GM23338 (cell line): ENCODE data around the gene SDHB. TPM values are rescaled to one million over a fixed set of nuclear protein-coding genes. Genes with fewer than 3 reads are reported as not detected.

ENCODE experiments used
- ATAC-seq: fragments of 200-7000 bp; cut with Tn5 transposase; 3 replicates; pipeline ENCODE4 v1.9.1; 2020
- DNase-seq: peaks from one replicate; pipeline ENCODE4 v3.0.0-alpha.2; 2015; ENCODE audit warnings: low spot score
- H2AFZ ChIP-seq: fragments of 200-600 bp; sonication (generic); 2 replicates; pipeline ENCODE4 v1.8.0; 2016; ENCODE audit warnings: antibody characterized with exemption, mild to moderate bottlenecking, moderate library complexity
- H3F3A ChIP-seq: fragments of 200-600 bp; sonication (generic); replicated peaks from 2 replicates; pipeline ENCODE4 v1.8.0; 2017; ENCODE audit warnings: antibody characterized with exemption, mixed run types, low read depth
- H3K27ac ChIP-seq: fragments of 200-600 bp; sonication (generic); 2 replicates; pipeline ENCODE4 v1.6.1; 2016; ENCODE audit warnings: low read depth
- H3K27me3 ChIP-seq: fragments of 200-600 bp; sonication (generic); 2 replicates; pipeline ENCODE4 v1.8.0; 2016; ENCODE audit warnings: mild to moderate bottlenecking, mixed run types, moderate library complexity; ENCODE audit not compliant: insufficient read depth
- H3K36me3 ChIP-seq: fragments of 200-600 bp; sonication (generic); 2 replicates; pipeline ENCODE4 v1.8.0; 2016; ENCODE audit warnings: mild to moderate bottlenecking; ENCODE audit not compliant: insufficient read depth
- H3K4me1 ChIP-seq: fragments of 200-600 bp; sonication (generic); 2 replicates; pipeline ENCODE4 v1.8.0; 2016; ENCODE audit warnings: mild to moderate bottlenecking, moderate library complexity; ENCODE audit not compliant: insufficient read depth
- H3K4me2 ChIP-seq: fragments of 200-600 bp; sonication (generic); 2 replicates; pipeline ENCODE4 v1.7.1; 2017; ENCODE audit warnings: mixed run types
- H3K4me3 ChIP-seq: fragments of 200-600 bp; sonication (generic); 2 replicates; pipeline ENCODE4 v1.6.1; 2016; ENCODE audit warnings: mixed run types
- H3K79me2 ChIP-seq: fragments of 200-600 bp; sonication (generic); replicated peaks from 2 replicates; pipeline ENCODE4 v1.8.0; 2017; ENCODE audit warnings: mild to moderate bottlenecking; ENCODE audit not compliant: insufficient read depth
- H3K9me2 ChIP-seq: fragments of 200-600 bp; sonication (generic); 2 replicates; pipeline ENCODE4 v1.8.0; 2017; ENCODE audit not compliant: insufficient read depth
- H4K20me1 ChIP-seq: fragments of 200-600 bp; sonication (generic); replicated peaks from 2 replicates; pipeline ENCODE4 v1.8.0; 2017; ENCODE audit warnings: mild to moderate bottlenecking; ENCODE audit not compliant: insufficient read depth
- H3K27ac Mint-ChIP-seq: 2 replicates; pipeline ENCODE4 v1.8.0; 2020; ENCODE audit warnings: inconsistent platforms, mild to moderate bottlenecking, moderate library complexity, mixed read lengths
- H3K27me3 Mint-ChIP-seq: 3 replicates; pipeline ENCODE4 v1.8.0; 2022; ENCODE audit warnings: low read depth, mild to moderate bottlenecking, moderate library complexity, mixed read lengths, inconsistent platforms; ENCODE audit not compliant: insufficient read depth, poor library complexity
- H3K36me3 Mint-ChIP-seq: 3 replicates; pipeline ENCODE4 v1.8.0; 2021; ENCODE audit warnings: low read depth, mild to moderate bottlenecking, inconsistent platforms, moderate library complexity, mixed read lengths
- H3K4me1 Mint-ChIP-seq: 3 replicates; pipeline ENCODE4 v1.8.0; 2020; ENCODE audit warnings: mild to moderate bottlenecking, inconsistent platforms, mixed read lengths
- H3K4me3 Mint-ChIP-seq: 3 replicates; pipeline ENCODE4 v1.8.0; 2021; ENCODE audit warnings: moderate library complexity, mild to moderate bottlenecking, inconsistent platforms, mixed read lengths
- H3K9me3 Mint-ChIP-seq: 3 replicates; pipeline ENCODE4 v1.8.0; 2020; ENCODE audit warnings: moderate library complexity, mild to moderate bottlenecking, inconsistent platforms, mixed read lengths
- CREB1 ChIP-seq: fragments of 250-450 bp; sonication (Bioruptor Pico); IDR thresholded peaks from 2 replicates; pipeline ENCODE4 v1.5.0; 2020; ENCODE audit warnings: low read depth, mild to moderate bottlenecking, moderate library complexity
- ETS1 ChIP-seq: IDR thresholded peaks from 2 replicates; pipeline ENCODE4 v1.6.1; 2016; ENCODE audit warnings: antibody characterized with exemption
- EZH2 ChIP-seq: fragments of 200-600 bp; sonication (generic); IDR thresholded peaks from one replicate; pipeline ENCODE4 v1.8.0; 2017; ENCODE audit warnings: antibody characterized with exemption, mild to moderate bottlenecking, low read depth; ENCODE audit not compliant: unreplicated experiment
- EZH2phosphoT487 ChIP-seq: fragments of 200-600 bp; sonication (generic); IDR thresholded peaks from one replicate; pipeline ENCODE4 v1.8.1; 2018; ENCODE audit warnings: antibody characterized with exemption; ENCODE audit not compliant: unreplicated experiment
- JUNB ChIP-seq: IDR thresholded peaks from one replicate; pipeline ENCODE4 v1.6.1; 2016; ENCODE audit warnings: antibody characterized with exemption; ENCODE audit not compliant: unreplicated experiment
- NANOG ChIP-seq: IDR thresholded peaks from 2 replicates; pipeline ENCODE4 v1.6.1; 2016; ENCODE audit warnings: antibody characterized with exemption, borderline replicate concordance
- POLR2AphosphoS5 ChIP-seq: IDR thresholded peaks from 2 replicates; pipeline ENCODE4 v1.6.1; 2016; ENCODE audit warnings: antibody characterized with exemption, low read depth
- REST ChIP-seq: IDR thresholded peaks from one replicate; pipeline ENCODE4 v1.6.1; 2018; ENCODE audit warnings: antibody characterized with exemption; ENCODE audit not compliant: unreplicated experiment
- STAT1 ChIP-seq: IDR thresholded peaks from one replicate; pipeline ENCODE4 v1.6.1; 2016; ENCODE audit warnings: antibody characterized with exemption; ENCODE audit not compliant: unreplicated experiment
- ZNF114 ChIP-seq: fragments of 250-450 bp; sonication (Bioruptor Pico); IDR thresholded peaks from 2 replicates; pipeline ENCODE4 v1.5.0; 2020; ENCODE audit warnings: mild to moderate bottlenecking, moderate library complexity
- ZNF331 ChIP-seq: fragments of 250-450 bp; sonication (Bioruptor Pico); IDR thresholded peaks from 2 replicates; pipeline ENCODE4 v1.5.0; 2020; ENCODE audit warnings: low read depth, mild to moderate bottlenecking, moderate library complexity
- polyA plus RNA-seq: library from polyadenylated mRNA; unstranded; fragments of >200 nt; fragmentation: Nextera tagmentation; extraction: Ambion mirVana; gene quantifications from 2 replicates; pipeline ENCODE4 v1.2.1, GENCODE V29; 2016
- total RNA-seq: library from RNA; depleted of rRNA; stranded (reverse); fragments of >200 nt; shearing (Covaris generic); gene quantifications from 2 replicates; pipeline ENCODE4 v1.2.3, GENCODE V29; 2014
- TF ChIP-seq, protein P1 (sequence below): fragments of 250-450 bp; sonication (Bioruptor Pico); IDR thresholded peaks from 2 replicates; pipeline ENCODE4 v1.5.0; 2020; ENCODE audit warnings: mild to moderate bottlenecking, moderate library complexity
- TF ChIP-seq, protein P2 (sequence below), 2 experiments: fragments of 200-600 bp in 1 of 2; sonication (generic) in 1 of 2; conservative IDR thresholded peaks; 2 replicates each; pipeline versions ENCODE4 v1.5.1 to v1.6.1; 2016 to 2017; ENCODE audit warnings: antibody characterized with exemption in 2 of 2, low read depth in 2 of 2, mild to moderate bottlenecking in 2 of 2, moderate library complexity in 1 of 2

SDHB gene
- total and polyA plus RNA-seq, 2 experiments from 2014 or later: 72.8 to 112 TPM

DNA sequence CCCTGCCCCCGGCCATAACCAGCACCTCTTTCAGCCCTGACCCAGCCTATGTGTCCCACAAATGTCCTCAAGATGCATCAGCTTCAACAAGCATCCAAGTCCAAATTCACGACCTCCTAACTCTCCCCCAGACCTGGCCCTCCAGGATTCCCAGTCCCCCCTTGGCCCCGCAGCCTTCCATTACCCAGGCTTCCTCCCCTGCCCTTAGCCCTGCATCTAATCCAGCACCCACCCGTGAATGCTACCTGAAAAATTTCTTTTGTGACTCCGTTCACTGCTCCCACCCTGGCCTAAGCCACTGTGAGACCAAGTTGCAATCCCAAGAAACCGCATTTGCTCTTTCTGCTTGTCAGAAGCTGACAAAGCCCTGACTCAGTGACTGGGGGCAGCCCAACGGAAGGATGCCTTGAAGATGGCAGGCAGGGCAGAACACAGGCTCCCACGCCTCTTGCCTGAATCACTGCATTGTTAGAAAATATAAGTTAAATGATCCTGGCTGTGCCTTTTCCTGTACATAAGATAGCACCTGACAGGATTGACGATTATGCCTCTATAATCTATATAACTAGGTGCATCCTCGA, 72.5 kb downstream of the SDHB start:
- no peak overlapping the region for H3K27ac ChIP-seq
- DNase-seq: no peak
- Mint-ChIP-seq H3K27me3 (peaks cover 22% of the 10 kb centered on the region), H3K36me3 (peaks cover 17% of the 10 kb centered on the region), H3K9me3 (no peaks in the 10 kb centered on the region; the same call in 2 of the 3 replicates), H3K4me3 (peak overlapping the region; percentile 72), H3K4me1 (peaks cover 37% of the 10 kb centered on the region), H3K27ac (no peak overlapping the region)
- no peaks in the 10 kb centered on the region for H3K9me2 ChIP-seq
- no peak for ATAC-seq
- no peak overlapping the region for H3K4me3 ChIP-seq
- no peaks in the 10 kb centered on the region for H3K27me3 ChIP-seq
- H2AFZ ChIP-seq: peak overlapping the region; percentile 28; the same call in 1 of the 2 replicates
- peaks cover 27% of the 10 kb centered on the region for H3K79me2 ChIP-seq
- no peak for TF ChIP-seq STAT1
- no peak for TF ChIP-seq REST
- no peak for TF ChIP-seq ETS1
- TF ChIP-seq, protein P1, sequence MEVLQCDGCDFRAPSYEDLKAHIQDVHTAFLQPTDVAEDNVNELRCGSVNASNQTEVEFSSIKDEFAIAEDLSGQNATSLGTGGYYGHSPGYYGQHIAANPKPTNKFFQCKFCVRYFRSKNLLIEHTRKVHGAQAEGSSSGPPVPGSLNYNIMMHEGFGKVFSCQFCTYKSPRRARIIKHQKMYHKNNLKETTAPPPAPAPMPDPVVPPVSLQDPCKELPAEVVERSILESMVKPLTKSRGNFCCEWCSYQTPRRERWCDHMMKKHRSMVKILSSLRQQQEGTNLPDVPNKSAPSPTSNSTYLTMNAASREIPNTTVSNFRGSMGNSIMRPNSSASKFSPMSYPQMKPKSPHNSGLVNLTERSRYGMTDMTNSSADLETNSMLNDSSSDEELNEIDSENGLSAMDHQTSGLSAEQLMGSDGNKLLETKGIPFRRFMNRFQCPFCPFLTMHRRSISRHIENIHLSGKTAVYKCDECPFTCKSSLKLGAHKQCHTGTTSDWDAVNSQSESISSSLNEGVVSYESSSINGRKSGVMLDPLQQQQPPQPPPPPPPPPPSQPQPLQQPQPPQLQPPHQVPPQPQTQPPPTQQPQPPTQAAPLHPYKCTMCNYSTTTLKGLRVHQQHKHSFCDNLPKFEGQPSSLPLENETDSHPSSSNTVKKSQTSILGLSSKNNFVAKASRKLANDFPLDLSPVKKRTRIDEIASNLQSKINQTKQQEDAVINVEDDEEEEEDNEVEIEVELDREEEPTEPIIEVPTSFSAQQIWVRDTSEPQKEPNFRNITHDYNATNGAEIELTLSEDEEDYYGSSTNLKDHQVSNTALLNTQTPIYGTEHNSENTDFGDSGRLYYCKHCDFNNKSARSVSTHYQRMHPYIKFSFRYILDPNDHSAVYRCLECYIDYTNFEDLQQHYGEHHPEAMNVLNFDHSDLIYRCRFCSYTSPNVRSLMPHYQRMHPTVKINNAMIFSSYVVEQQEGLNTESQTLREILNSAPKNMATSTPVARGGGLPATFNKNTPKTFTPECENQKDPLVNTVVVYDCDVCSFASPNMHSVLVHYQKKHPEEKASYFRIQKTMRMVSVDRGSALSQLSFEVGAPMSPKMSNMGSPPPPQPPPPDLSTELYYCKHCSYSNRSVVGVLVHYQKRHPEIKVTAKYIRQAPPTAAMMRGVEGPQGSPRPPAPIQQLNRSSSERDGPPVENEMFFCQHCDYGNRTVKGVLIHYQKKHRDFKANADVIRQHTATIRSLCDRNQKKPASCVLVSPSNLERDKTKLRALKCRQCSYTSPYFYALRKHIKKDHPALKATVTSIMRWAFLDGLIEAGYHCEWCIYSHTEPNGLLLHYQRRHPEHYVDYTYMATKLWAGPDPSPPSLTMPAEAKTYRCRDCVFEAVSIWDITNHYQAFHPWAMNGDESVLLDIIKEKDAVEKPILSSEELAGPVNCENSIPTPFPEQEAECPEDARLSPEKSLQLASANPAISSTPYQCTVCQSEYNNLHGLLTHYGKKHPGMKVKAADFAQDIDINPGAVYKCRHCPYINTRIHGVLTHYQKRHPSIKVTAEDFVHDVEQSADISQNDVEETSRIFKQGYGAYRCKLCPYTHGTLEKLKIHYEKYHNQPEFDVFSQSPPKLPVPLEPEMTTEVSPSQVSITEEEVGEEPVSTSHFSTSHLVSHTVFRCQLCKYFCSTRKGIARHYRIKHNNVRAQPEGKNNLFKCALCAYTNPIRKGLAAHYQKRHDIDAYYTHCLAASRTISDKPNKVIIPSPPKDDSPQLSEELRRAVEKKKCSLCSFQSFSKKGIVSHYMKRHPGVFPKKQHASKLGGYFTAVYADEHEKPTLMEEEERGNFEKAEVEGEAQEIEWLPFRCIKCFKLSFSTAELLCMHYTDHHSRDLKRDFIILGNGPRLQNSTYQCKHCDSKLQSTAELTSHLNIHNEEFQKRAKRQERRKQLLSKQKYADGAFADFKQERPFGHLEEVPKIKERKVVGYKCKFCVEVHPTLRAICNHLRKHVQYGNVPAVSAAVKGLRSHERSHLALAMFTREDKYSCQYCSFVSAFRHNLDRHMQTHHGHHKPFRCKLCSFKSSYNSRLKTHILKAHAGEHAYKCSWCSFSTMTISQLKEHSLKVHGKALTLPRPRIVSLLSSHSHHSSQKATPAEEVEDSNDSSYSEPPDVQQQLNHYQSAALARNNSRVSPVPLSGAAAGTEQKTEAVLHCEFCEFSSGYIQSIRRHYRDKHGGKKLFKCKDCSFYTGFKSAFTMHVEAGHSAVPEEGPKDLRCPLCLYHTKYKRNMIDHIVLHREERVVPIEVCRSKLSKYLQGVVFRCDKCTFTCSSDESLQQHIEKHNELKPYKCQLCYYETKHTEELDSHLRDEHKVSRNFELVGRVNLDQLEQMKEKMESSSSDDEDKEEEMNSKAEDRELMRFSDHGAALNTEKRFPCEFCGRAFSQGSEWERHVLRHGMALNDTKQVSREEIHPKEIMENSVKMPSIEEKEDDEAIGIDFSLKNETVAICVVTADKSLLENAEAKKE (CRISPR knock-in tag): no peak
- TF ChIP-seq EZH2phosphoT487: no peak
- no peak for TF ChIP-seq ZNF331 (CRISPR knock-in tag)
- no peak for TF ChIP-seq ZNF114 (CRISPR knock-in tag)
- no peak for TF ChIP-seq CREB1 (CRISPR knock-in tag)
- TF ChIP-seq EZH2: no peak
- TF ChIP-seq JUNB: no peak
- TF ChIP-seq, protein P2, sequence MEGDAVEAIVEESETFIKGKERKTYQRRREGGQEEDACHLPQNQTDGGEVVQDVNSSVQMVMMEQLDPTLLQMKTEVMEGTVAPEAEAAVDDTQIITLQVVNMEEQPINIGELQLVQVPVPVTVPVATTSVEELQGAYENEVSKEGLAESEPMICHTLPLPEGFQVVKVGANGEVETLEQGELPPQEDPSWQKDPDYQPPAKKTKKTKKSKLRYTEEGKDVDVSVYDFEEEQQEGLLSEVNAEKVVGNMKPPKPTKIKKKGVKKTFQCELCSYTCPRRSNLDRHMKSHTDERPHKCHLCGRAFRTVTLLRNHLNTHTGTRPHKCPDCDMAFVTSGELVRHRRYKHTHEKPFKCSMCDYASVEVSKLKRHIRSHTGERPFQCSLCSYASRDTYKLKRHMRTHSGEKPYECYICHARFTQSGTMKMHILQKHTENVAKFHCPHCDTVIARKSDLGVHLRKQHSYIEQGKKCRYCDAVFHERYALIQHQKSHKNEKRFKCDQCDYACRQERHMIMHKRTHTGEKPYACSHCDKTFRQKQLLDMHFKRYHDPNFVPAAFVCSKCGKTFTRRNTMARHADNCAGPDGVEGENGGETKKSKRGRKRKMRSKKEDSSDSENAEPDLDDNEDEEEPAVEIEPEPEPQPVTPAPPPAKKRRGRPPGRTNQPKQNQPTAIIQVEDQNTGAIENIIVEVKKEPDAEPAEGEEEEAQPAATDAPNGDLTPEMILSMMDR (conservative IDR thresholded peaks at IDR 0.05; ENCODE audit: low read depth in 2 of 2): no peak
- TF ChIP-seq POLR2AphosphoS5: no peak
- TF ChIP-seq NANOG: no peak
- peaks cover 7% of the 10 kb centered on the region for H3K4me1 ChIP-seq
- peaks cover 15% of the 10 kb centered on the region; the same call in 1 of the 2 replicates for H3F3A ChIP-seq
- H3K4me2 ChIP-seq: no peak overlapping the region
- no peaks in the 10 kb centered on the region for H3K36me3 ChIP-seq
- no peaks in the 10 kb centered on the region; the same call in 1 of the 2 replicates for H4K20me1 ChIP-seq
